Endothelial cell (in vitro differentiated cells): Measurements from ENCODE around the gene GATAD1. TPM values are rescaled to one million over a fixed set of nuclear protein-coding genes. Genes with fewer than 3 reads are reported as not detected.

Experiments used
- DNase-seq: peaks from one replicate; pipeline ENCODE4 v3.0.0; 2021; ENCODE audit warnings: low spot score
- H3K27ac Mint-ChIP-seq: one replicate; pipeline ENCODE4 v1.8.0; 2021; ENCODE audit warnings: mixed read lengths, inconsistent platforms; ENCODE audit not compliant: unreplicated experiment
- H3K27me3 Mint-ChIP-seq: one replicate; pipeline ENCODE4 v1.8.0; 2021; ENCODE audit warnings: mild to moderate bottlenecking, moderate library complexity, mixed read lengths, inconsistent platforms; ENCODE audit not compliant: unreplicated experiment
- H3K36me3 Mint-ChIP-seq: one replicate; pipeline ENCODE4 v1.8.0; 2021; ENCODE audit warnings: mild to moderate bottlenecking, low read depth, mixed read lengths, inconsistent platforms; ENCODE audit not compliant: unreplicated experiment
- H3K4me1 Mint-ChIP-seq: one replicate; pipeline ENCODE4 v1.8.0; 2021; ENCODE audit warnings: mild to moderate bottlenecking, mixed read lengths, inconsistent platforms; ENCODE audit not compliant: unreplicated experiment
- H3K4me3 Mint-ChIP-seq: one replicate; pipeline ENCODE4 v1.8.0; 2021; ENCODE audit warnings: mild to moderate bottlenecking, mixed read lengths, inconsistent platforms; ENCODE audit not compliant: unreplicated experiment
- H3K9me3 Mint-ChIP-seq: one replicate; pipeline ENCODE4 v1.8.0; 2021; ENCODE audit warnings: mixed read lengths, inconsistent platforms; ENCODE audit not compliant: unreplicated experiment
- total RNA-seq: library from RNA; stranded (reverse); fragmentation: NEBNext Ultra II Directional; extraction: Animal tissue kit (Norgen Biotek cat#: 25700); gene quantifications from one replicate; pipeline ENCODE4 v1.2.1, GENCODE V29; 2021; ENCODE audit not compliant: unreplicated experiment
- TF ChIP-seq, protein P1 (sequence below): fragments of 200-600 bp; sonication (generic); IDR thresholded peaks from one replicate; pipeline ENCODE4 v1.5.0; 2021; ENCODE audit warnings: antibody characterized with exemption; ENCODE audit not compliant: unreplicated experiment

GATAD1 gene
- total RNA-seq, 1 donor from 2014 or later = 22.7 TPM

DNA sequence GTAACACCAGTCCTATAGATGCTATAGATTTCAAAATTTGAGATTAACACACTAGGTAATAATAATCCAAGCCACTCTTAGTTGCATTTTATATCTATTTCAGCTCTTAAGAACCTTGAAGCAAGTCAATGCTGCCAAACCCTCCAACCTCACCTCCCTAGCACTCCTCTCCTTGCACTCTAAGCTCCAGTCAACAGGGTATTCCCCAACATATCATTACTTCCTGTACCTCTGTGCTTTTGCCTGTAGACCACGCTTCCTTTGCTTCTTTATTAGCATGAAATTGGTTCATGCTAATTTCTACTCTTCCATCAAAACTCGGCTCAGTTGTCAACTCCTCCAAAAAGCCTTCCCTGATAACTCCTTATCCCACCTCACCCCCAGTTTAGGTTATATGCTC is 56.5 kb downstream of the GATAD1 start:
- Mint-ChIP-seq H3K4me3 (no peak overlapping the region), H3K27me3 (no peaks in the 10 kb centered on the region)

DNA sequence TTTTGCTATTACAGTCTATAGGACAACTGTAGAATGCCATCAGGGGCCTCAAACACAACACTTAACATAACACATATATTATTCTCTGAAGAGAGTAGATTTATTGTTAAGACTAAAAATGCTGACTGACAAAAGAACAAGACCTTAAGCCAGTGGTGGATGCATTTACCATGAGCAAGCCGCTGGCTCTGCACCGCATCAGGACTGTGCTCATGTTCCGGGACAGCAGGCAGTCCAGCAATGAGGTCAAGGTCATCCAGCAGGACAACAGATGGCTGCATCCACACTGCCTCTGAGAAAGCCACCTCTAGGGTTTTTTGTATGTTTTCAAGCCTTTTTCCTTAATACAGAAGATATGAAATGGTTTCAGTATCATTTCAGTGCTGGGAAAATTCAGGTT is 57.3 kb downstream of the GATAD1 start:
- H3K4me1 Mint-ChIP-seq = no peaks in the 10 kb centered on the region
- H3K9me3 Mint-ChIP-seq = no peaks in the 10 kb centered on the region
- no peak overlapping the region for H3K27ac Mint-ChIP-seq
- DNase-seq = no peak
- no peaks in the 10 kb centered on the region for H3K27me3 Mint-ChIP-seq
- TF ChIP-seq, protein P1, sequence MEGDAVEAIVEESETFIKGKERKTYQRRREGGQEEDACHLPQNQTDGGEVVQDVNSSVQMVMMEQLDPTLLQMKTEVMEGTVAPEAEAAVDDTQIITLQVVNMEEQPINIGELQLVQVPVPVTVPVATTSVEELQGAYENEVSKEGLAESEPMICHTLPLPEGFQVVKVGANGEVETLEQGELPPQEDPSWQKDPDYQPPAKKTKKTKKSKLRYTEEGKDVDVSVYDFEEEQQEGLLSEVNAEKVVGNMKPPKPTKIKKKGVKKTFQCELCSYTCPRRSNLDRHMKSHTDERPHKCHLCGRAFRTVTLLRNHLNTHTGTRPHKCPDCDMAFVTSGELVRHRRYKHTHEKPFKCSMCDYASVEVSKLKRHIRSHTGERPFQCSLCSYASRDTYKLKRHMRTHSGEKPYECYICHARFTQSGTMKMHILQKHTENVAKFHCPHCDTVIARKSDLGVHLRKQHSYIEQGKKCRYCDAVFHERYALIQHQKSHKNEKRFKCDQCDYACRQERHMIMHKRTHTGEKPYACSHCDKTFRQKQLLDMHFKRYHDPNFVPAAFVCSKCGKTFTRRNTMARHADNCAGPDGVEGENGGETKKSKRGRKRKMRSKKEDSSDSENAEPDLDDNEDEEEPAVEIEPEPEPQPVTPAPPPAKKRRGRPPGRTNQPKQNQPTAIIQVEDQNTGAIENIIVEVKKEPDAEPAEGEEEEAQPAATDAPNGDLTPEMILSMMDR = no peak
- no peak overlapping the region for H3K4me3 Mint-ChIP-seq
- peaks cover 8% of the 10 kb centered on the region for H3K36me3 Mint-ChIP-seq

More for the DNA sequence above, 56.5 kb downstream of the GATAD1 start:
- no peaks in the 10 kb centered on the region for H3K9me3 Mint-ChIP-seq
- H3K27ac Mint-ChIP-seq = no peak overlapping the region
- peaks cover 8% of the 10 kb centered on the region for H3K36me3 Mint-ChIP-seq
- TF ChIP-seq, protein P1 = no peak
- H3K4me1 Mint-ChIP-seq = no peaks in the 10 kb centered on the region
- DNase-seq = no peak

DNA sequence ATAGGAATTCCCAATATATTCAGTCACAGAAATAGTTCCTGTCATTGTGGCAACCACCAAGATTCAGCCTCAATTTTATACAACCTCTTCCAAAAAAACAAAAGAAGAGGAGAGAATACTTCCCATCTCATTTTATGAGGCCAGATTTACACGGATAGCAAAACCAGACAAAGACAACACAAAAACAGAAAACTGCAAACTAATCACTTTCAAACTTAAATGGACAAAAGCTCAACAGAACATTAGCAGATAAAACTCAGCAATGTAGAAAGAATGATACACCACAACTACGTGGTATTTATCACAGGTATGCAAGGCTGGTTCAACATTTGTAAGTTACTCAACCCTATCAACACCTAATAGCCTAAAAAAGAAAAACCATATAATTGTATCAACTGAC is 59.1 kb downstream of the GATAD1 start:
- Mint-ChIP-seq H3K4me3 (no peak overlapping the region), H3K9me3 (no peaks in the 10 kb centered on the region), H3K4me1 (no peaks in the 10 kb centered on the region), H3K36me3 (no peaks in the 10 kb centered on the region), H3K27ac (no peak overlapping the region), H3K27me3 (no peaks in the 10 kb centered on the region)
- TF ChIP-seq, protein P1 = no peak
- no peak for DNase-seq

DNA sequence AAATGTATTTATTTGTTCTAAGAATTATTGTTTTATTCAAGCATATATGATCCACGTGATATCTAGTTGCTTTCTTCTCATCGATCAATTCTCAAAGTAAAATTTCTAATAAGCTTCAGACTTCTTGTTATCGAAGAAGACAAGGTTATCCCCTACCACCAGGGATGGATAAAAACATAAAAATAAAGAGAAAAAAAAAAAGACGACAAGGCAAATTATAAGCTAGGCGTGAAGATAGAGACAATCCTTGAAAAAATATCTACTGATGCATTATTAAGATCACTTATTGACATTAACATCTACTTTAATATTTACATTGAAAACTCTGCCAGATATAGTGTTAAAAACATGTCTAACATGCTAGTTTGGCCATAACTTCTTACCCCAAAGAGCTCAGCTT is 61.7 kb downstream of the GATAD1 start:
- DNase-seq = no peak
- Mint-ChIP-seq H3K36me3 (peaks cover 9% of the 10 kb centered on the region), H3K27me3 (no peaks in the 10 kb centered on the region), H3K4me3 (no peak overlapping the region), H3K27ac (no peak overlapping the region), H3K9me3 (no peaks in the 10 kb centered on the region), H3K4me1 (no peaks in the 10 kb centered on the region)
- TF ChIP-seq, protein P1 = no peak

Other genes with a start within 250 kb of the GATAD1 start
- 39.2 TPM for gene KRIT1, start 201.6 kb upstream of the GATAD1 start, total RNA-seq
- gene ANKIB1, start 201.5 kb upstream of the GATAD1 start, total RNA-seq = 51.0 TPM
- not detected for gene ERVW-1, start 30.5 kb downstream of the GATAD1 start, total RNA-seq
- 20.3 TPM for gene PEX1, start 81.0 kb downstream of the GATAD1 start, total RNA-seq
- 17.3 TPM for gene RBM48, start 81.3 kb downstream of the GATAD1 start, total RNA-seq
- gene FAM133B, start 142.9 kb downstream of the GATAD1 start, total RNA-seq = 20.2 TPM